IPS DF 19.7 (cell line): ENCODE results near the gene RNF11.

ENCODE experiments used
- DNase-seq: peaks from one replicate; pipeline ENCODE4 v3.0.0-alpha.2; 2013; ENCODE audit warnings: low read depth, low spot score

The RNF11 gene

DNA sequence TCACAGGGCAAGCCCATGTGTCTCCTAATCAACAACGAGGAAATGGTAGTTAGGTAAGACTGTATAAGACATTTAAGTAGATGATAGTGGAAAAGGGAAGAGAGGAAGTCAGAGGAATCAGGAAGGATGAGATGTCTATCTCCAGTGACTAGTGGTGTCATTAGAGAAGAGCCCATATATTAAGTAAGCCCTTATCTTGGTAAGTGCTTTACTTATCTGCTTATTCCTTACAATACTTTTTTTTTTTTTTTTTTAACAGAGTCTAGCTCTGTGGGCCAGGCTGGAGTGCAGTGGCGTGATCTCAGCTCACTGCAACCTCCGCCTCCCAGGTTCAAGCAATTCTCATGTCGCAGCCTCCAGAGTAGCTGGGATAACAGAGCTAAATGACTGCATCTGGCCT is 29.5 kb downstream of the RNF11 start:
- DNase-seq: no peak

DNA sequence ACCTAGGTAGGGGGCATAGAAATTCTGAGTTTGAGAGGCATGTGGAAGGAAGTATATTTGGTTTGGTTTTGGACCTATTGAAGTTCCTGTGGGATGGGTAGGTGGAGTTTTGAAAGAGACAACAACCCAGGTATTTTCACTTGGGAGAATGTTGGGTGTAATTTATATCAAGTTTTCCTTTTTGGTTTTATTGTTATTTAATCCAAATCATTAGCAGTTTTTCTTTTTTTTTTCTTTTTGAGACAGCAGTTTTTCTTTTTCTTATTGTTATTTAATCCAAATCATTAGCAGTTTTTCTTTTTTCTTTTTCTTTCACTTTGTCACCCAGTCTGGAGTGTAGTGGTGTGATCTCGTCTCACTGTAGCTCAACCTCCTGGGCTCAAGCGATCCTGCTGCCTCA is 30.1 kb downstream of the RNF11 start:
- no peak for DNase-seq

GRCh38 chr1:51266791-51267190 is 30.7 kb downstream of the RNF11 start:
- no peak for DNase-seq

GRCh38 chr1:51268634-51269033 is 32.6 kb downstream of the RNF11 start:
- no peak for DNase-seq

DNA sequence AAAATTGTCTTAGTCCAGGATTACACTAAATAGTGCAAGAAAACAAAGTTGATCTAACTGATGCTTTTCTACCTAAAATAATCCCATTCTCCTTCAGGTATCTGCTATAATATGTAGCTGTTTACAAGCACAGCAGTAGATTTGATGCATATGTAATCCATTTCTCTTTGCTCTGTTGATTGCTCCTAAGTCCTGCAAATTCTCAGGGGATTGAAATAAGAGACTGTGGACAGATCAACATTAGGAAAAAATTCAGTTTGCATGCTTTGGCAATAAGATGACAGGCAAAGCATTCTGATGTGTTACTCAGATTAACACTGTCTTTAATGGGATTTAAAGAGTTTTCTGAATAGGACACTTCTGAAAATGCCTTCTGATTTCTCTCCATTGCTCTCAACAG is 34.7 kb downstream of the RNF11 start:
- no peak for DNase-seq

DNA sequence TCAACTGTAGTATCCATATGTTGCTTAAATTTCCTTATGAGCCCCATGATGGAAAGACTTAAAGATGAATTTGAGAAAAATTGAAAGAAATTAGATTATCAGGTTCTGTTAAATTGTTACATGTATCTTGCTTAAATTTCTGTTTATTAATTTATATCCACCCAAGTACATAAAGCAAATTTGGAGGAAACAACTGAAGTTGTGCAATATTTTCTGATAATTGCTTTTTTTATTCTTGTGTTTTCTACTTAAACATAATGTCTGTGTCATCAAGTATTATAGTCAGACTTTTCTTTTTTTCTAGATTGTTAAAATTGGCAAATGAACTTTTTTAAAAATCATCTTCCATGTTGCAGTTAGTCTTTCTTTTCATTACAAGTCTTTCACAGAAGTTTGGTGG is 36.8 kb downstream of the RNF11 start:
- DNase-seq: no peak

- DNase-seq: no peak
Measured at GRCh38 chr1:51274676-51275075, 38.6 kb downstream of the RNF11 start.

DNA sequence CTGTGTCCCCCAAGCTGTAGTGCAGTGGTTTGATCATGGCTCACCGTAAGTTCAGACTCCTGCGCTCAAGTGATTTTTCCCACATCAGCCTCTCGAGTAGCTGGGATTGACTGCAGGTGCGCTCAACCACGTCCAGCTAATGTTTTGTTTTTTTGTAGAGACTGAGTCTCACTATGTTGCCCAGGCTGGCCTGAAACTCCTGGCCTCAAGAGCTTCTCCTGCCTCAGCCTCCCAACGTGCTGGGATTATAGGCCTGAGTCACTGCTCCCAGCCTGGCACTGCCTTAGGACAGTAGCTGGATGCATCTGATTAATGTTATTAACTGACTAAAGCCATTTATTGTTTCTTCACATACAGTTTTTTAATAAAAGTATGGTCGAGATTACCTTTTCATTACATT is 40.2 kb downstream of the RNF11 start:
- DNase-seq: no peak

DNA sequence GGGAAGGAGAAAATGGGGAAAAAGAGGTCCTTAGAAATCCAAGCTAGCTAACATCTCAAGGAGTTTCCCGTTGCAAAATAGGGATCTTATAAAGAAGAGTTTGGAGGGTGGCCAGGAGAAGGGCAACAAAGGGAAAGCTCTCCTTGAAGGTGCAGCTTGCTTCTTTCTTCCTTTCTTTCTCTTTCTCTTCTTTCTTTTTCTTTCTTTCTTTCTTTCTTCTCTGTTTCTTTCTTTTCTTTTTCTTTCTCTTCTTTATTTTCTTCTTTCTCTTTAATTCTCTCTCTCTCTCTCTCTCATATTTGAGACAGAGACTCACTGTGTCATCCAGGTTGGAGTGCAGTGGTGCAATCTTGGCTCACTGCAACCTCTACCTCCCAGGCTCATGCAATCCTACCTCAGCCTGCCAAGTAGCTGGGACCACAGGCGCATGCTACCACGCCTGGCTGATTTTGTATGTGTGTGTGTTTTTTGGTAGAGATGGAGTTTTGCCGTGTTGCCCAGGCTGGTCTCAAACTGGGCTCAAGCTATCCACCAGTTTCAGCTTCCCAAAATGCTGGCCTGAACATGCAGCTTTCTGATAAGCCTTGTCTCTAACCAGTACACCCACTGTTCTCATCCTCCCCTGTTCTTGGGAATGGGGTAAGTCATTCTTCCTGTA is 44.4 kb downstream of the RNF11 start:
- DNase-seq: no peak

- no peak for DNase-seq
Measured at GRCh38 chr1:51281807-51282206, 45.7 kb downstream of the RNF11 start.

DNA sequence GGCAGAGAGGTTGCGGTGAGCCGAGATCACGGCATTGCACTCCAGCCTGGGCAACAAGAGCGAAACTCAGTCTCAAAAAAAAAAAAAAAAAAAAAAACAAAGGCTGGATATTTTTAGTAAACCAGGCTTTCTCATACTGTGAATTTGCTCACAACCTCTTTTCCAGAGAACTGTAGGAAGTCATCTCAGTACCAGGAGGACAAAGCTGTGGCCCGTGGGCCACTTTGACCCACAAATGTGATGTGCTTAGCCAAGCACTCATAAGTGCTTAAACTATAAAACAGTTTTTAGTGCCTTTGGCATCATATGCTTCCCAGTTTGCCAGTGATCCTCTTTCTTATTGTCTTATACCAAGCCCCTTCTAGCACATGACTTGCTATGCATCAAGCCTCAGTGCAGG is 46.5 kb downstream of the RNF11 start:
- no peak for DNase-seq

GRCh38 chr1:51283979-51284378 is 47.9 kb downstream of the RNF11 start:
- no peak for DNase-seq

GRCh38 chr1:51284487-51284954 is 48.4 kb downstream of the RNF11 start:
- no peak for DNase-seq

DNA sequence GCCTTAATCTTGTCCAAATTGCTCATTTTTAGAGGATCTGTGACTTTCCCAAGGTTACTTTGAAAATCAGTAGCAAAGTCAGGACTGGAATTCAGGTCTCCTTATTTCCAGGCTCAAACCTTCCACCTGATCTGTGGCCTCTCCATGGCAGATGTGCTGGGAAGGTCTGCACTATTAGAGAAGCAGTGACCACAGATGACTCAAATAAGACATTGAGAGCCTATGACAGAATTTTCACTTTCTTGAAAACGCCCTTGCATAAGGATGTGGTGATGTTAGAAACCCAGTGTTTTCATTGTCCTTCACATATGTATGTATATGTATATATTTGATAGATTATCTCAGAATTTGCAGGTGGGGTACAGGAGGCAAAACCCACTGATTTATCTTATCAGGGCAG is 49.0 kb downstream of the RNF11 start:
- no peak for DNase-seq

DNA sequence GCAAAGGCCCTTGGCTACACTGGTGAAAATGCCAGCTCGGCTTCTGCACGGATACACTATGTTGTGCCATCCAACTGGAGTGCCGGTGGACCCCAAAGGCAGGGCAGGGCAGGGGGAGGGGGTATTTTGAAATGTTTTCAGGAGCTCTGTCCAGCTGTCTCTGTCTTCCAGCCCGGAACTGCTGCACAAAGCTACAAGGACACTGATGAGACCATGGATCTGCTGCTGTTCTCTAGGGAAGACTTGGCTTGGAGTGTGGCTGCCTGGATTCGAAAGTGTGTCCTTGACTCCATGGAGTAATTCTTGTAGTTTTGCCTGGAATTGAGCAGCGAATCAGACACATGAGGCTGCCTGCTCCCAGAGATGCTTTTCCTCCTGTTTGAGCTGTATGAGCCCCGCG is 51.9 kb downstream of the RNF11 start:
- DNase-seq: no peak

GRCh38 chr1:51288578-51288977 is 52.5 kb downstream of the RNF11 start:
- no peak for DNase-seq

GRCh38 chr1:51289676-51290488 is 53.8 kb downstream of the RNF11 start:
- no peak for DNase-seq

- no peak for DNase-seq
Measured at GRCh38 chr1:51290489-51290847, 54.4 kb downstream of the RNF11 start.

GRCh38 chr1:51293898-51294515 is 57.9 kb downstream of the RNF11 start:
- DNase-seq: no peak

GRCh38 chr1:51294566-51295184 is 58.6 kb downstream of the RNF11 start:
- DNase-seq: no peak

GRCh38 chr1:51295926-51296325 is 59.9 kb downstream of the RNF11 start:
- no peak for DNase-seq
